Choroid plexus epithelial cell (primary cell): Measurements from ENCODE around the gene BRSK2.
A peak's percentile ranks its signal among the peaks of the same experiment; 100 is the strongest.

ENCODE experiments used
- DNase-seq: peaks from one replicate; pipeline ENCODE4 v3.0.0-alpha.2; 2010; ENCODE audit warnings: low read depth
- H3K4me3 ChIP-seq: 2 replicates; pipeline ENCODE4 v1.5.1; 2011; ENCODE audit warnings: low read depth, mild to moderate bottlenecking, control low read depth, low read length, moderate library complexity
- CTCF ChIP-seq: conservative IDR thresholded peaks from 2 replicates; pipeline ENCODE4 v1.5.1; 2011; ENCODE audit warnings: low read depth, mild to moderate bottlenecking, control low read depth, inconsistent platforms, low read length, moderate library complexity

BRSK2 gene

GRCh38 chr11:1371836-1372465 lies 17.8 kb upstream of the BRSK2 start:
- TF ChIP-seq CTCF = no peak
- DNase-seq = no peak
- no peak overlapping the region for H3K4me3 ChIP-seq

GRCh38 chr11:1372660-1373059 lies 17.1 kb upstream of the BRSK2 start:
- no peak for DNase-seq
- no peak overlapping the region for H3K4me3 ChIP-seq
- TF ChIP-seq CTCF = no peak

- no peak overlapping the region for H3K4me3 ChIP-seq
- TF ChIP-seq CTCF = no peak
- peak; percentile 61 for DNase-seq
These were observed 16.1 kb upstream of the BRSK2 start for GRCh38 chr11:1373536-1374214.

- TF ChIP-seq CTCF = no peak
- no peak for DNase-seq
- H3K4me3 ChIP-seq = no peak overlapping the region
These were observed 14.4 kb upstream of the BRSK2 start for GRCh38 chr11:1375161-1375954.

GRCh38 chr11:1375955-1376258 lies 13.8 kb upstream of the BRSK2 start:
- no peak for DNase-seq
- no peak overlapping the region for H3K4me3 ChIP-seq
- no peak for TF ChIP-seq CTCF

GRCh38 chr11:1377231-1377780 lies 12.4 kb upstream of the BRSK2 start:
- no peak overlapping the region for H3K4me3 ChIP-seq
- no peak for DNase-seq
- TF ChIP-seq CTCF = no peak
